WTC11 (cell line): Measurements from ENCODE around the gene OR5W2. TPM values are rescaled to one million over a fixed set of nuclear protein-coding genes. Genes with fewer than 3 reads are reported as not detected.
A peak's percentile ranks its signal among the peaks of the same experiment; 100 is the strongest.

Experiments used
- ATAC-seq: fragments of 200-7000 bp; cut with Tn5 transposase; 2 replicates; pipeline ENCODE4 v1.10.0; 2021; ENCODE audit warnings: mild to moderate bottlenecking, moderate library complexity
- CTCF ChIA-PET: fragments of 300-600 bp; sonication (Branson Sonifier 250); formaldehyde crosslinking; loops from one replicate; lab custom pipeline; 2021; ENCODE audit warnings: antibody characterized with exemption; lab: Charles Lee
- POLR2A ChIA-PET: fragments of 350-600 bp; sonication (Branson Sonifier 250); formaldehyde crosslinking; loops from one replicate; lab custom pipeline; 2021; ENCODE audit warnings: antibody characterized with exemption; lab: Charles Lee
- DNase-seq: peaks from one replicate; pipeline ENCODE4 v3.0.0; 2021; ENCODE audit warnings: low spot score
- H3K27ac Mint-ChIP-seq: 2 replicates; pipeline ENCODE4 v1.8.0; 2021; ENCODE audit warnings: mixed read lengths
- H3K27me3 Mint-ChIP-seq: 2 replicates; pipeline ENCODE4 v1.8.0; 2021; ENCODE audit warnings: low read depth, mild to moderate bottlenecking, moderate library complexity, mixed read lengths
- H3K36me3 Mint-ChIP-seq: 2 replicates; pipeline ENCODE4 v1.8.0; 2021; ENCODE audit warnings: mixed read lengths
- H3K4me1 Mint-ChIP-seq: 2 replicates; pipeline ENCODE4 v1.8.0; 2022; ENCODE audit warnings: mixed read lengths
- H3K4me3 Mint-ChIP-seq: 2 replicates; pipeline ENCODE4 v1.8.0; 2021; ENCODE audit warnings: mild to moderate bottlenecking, moderate library complexity, mixed read lengths
- H3K9me3 Mint-ChIP-seq: 2 replicates; pipeline ENCODE4 v1.8.0; 2021; ENCODE audit warnings: mixed read lengths
- ATF2 ChIP-seq: sonication (generic); formaldehyde crosslinking; IDR thresholded peaks from 2 replicates; pipeline ENCODE4 v1.8.1; 2022; ENCODE audit warnings: low read depth, missing genetic modification reagents, borderline replicate concordance
- CBFB ChIP-seq: sonication (generic); formaldehyde crosslinking; IDR thresholded peaks from 2 replicates; pipeline ENCODE4 v1.8.1; 2022; ENCODE audit warnings: mild to moderate bottlenecking, low read depth, missing genetic modification reagents
- CREB1 ChIP-seq: sonication (generic); formaldehyde crosslinking; IDR thresholded peaks from 2 replicates; pipeline ENCODE4 v1.8.0; 2023; ENCODE audit warnings: mild to moderate bottlenecking, missing genetic modification reagents
- CTCF ChIP-seq: fragments of 200-600 bp; IDR thresholded peaks from 2 replicates; pipeline ENCODE4 v1.8.0; 2022; ENCODE audit warnings: antibody characterized with exemption
- E2F1 ChIP-seq: sonication (generic); formaldehyde crosslinking; IDR thresholded peaks from 2 replicates; pipeline ENCODE4 v1.8.0; 2022; ENCODE audit warnings: mild to moderate bottlenecking, missing genetic modification reagents
- E2F4 ChIP-seq: sonication (generic); formaldehyde crosslinking; IDR thresholded peaks from 2 replicates; pipeline ENCODE4 v1.8.1; 2022; ENCODE audit warnings: low read depth, mild to moderate bottlenecking, moderate library complexity, missing genetic modification reagents, borderline replicate concordance
- ELF4 ChIP-seq: sonication (generic); formaldehyde crosslinking; IDR thresholded peaks from 2 replicates; pipeline ENCODE4 v1.8.1; 2022; ENCODE audit warnings: low read depth, mild to moderate bottlenecking, moderate library complexity, missing genetic modification reagents
- ERG ChIP-seq: fragments of 250-450 bp; sonication (Bioruptor Pico); IDR thresholded peaks from 2 replicates; pipeline ENCODE4 v1.8.0; 2021; ENCODE audit warnings: mild to moderate bottlenecking
- ETV6 ChIP-seq: sonication (generic); formaldehyde crosslinking; IDR thresholded peaks from 2 replicates; pipeline ENCODE4 v1.8.1; 2022; ENCODE audit warnings: mild to moderate bottlenecking, missing genetic modification reagents
- FOXJ3 ChIP-seq: sonication (generic); formaldehyde crosslinking; IDR thresholded peaks from 2 replicates; pipeline ENCODE4 v1.9.0; 2021; ENCODE audit warnings: missing genetic modification reagents, mild to moderate bottlenecking, borderline replicate concordance
- GTF2I ChIP-seq: fragments of 250-450 bp; sonication (Bioruptor Pico); conservative IDR thresholded peaks from 2 replicates; pipeline ENCODE4 v1.4.0; 2021; ENCODE audit warnings: mild to moderate bottlenecking
- MAX ChIP-seq: sonication (generic); formaldehyde crosslinking; IDR thresholded peaks from 2 replicates; pipeline ENCODE4 v1.8.0; 2022; ENCODE audit warnings: mild to moderate bottlenecking, missing genetic modification reagents
- NFATC4 ChIP-seq: fragments of 250-450 bp; sonication (Bioruptor Pico); IDR thresholded peaks from 2 replicates; pipeline ENCODE4 v1.9.0; 2021; ENCODE audit warnings: mild to moderate bottlenecking
- NR1H2 ChIP-seq: sonication (generic); formaldehyde crosslinking; IDR thresholded peaks from 2 replicates; pipeline ENCODE4 v1.9.0; 2021; ENCODE audit warnings: mild to moderate bottlenecking, moderate library complexity, missing genetic modification reagents
- PREB ChIP-seq: sonication (generic); formaldehyde crosslinking; IDR thresholded peaks from 2 replicates; pipeline ENCODE4 v1.8.1; 2022; ENCODE audit warnings: mild to moderate bottlenecking, missing genetic modification reagents, moderate library complexity, borderline replicate concordance
- SOX15 ChIP-seq: fragments of 250-450 bp; sonication (Bioruptor Pico); IDR thresholded peaks from 2 replicates; pipeline ENCODE4 v1.9.0; 2021; ENCODE audit warnings: mild to moderate bottlenecking
- ZNF532 ChIP-seq: fragments of 250-450 bp; sonication (Bioruptor Pico); IDR thresholded peaks from 2 replicates; pipeline ENCODE4 v1.9.0; 2021; ENCODE audit warnings: mild to moderate bottlenecking, borderline replicate concordance
- total RNA-seq: library from RNA; stranded (reverse); gene quantifications from 3 replicates; pipeline ENCODE4 v1.2.3, GENCODE V29; 2021

Gene OR5W2
- total RNA-seq, 1 experiment from 2014 or later, result not detected

- H3K27ac Mint-ChIP-seq, result no peak overlapping the region
- ChIA-PET POLR2A (interaction anchor here (0.9 kb wide), 1 partner anchor 20 kb away, joined by 3 read pairs; no protein-coding TSS in a partner anchor), CTCF (no interaction called here)
- H3K4me1 Mint-ChIP-seq, result peaks cover 9% of the 10 kb centered on the region
- TF ChIP-seq CREB1 (CRISPR knock-in tag), result no peak
- TF ChIP-seq CTCF, result peak; percentile 43
- no peak for TF ChIP-seq ATF2 (CRISPR knock-in tag)
- TF ChIP-seq, all 79 proteins: peak for 1
- no peak for DNase-seq
- Mint-ChIP-seq H3K36me3 (peaks cover 4% of the 10 kb centered on the region), H3K9me3 (peaks cover 7% of the 10 kb centered on the region), H3K27me3 (no peaks in the 10 kb centered on the region), H3K4me3 (no peak overlapping the region)
- no peak for ATAC-seq
Observed at GRCh38 chr11:55942785-55943392, 28.5 kb upstream of the OR5W2 start.

GRCh38 chr11:55936300-55936699 is 21.9 kb upstream of the OR5W2 start, which contains the start of gene OR5I1:
TSS of gene OR5I1 (minus strand) at chr11:55936400. CDS start at chr11:55936400, 0 bp downstream.
- Mint-ChIP-seq H3K27ac (no peak within 1 kb of the TSS), H3K36me3 (peaks cover 6% of the 10 kb centered on the region; the same call in 1 of the 2 replicates), H3K4me1 (no peaks in the 10 kb centered on the region), H3K27me3 (no peaks in the 10 kb centered on the region), H3K4me3 (no peak within 1 kb of the TSS), H3K9me3 (peaks cover 29% of the 10 kb centered on the region)
- TF ChIP-seq NR1H2 (CRISPR knock-in tag), result no peak
- no peak for TF ChIP-seq ELF4 (CRISPR knock-in tag)
- no peak for TF ChIP-seq E2F1 (CRISPR knock-in tag)
- TF ChIP-seq SOX15 (CRISPR knock-in tag), result no peak
- no peak for TF ChIP-seq GTF2I
- TF ChIP-seq MAX, result no peak
- DNase-seq, result no peak
- no peak for ATAC-seq
- CTCF ChIA-PET, result no interaction called here
- POLR2A ChIA-PET, result no interaction called here

GRCh38 chr11:55920537-55920936 is 6.2 kb upstream of the OR5W2 start:
- Mint-ChIP-seq H3K36me3 (peaks cover 46% of the 10 kb centered on the region), H3K4me3 (no peak overlapping the region), H3K4me1 (no peaks in the 10 kb centered on the region), H3K9me3 (peaks cover 74% of the 10 kb centered on the region), H3K27me3 (no peaks in the 10 kb centered on the region; the same call in 1 of the 2 replicates), H3K27ac (no peak overlapping the region)
- ChIA-PET POLR2A (no interaction called here), CTCF (no interaction called here)
- no peak for ATAC-seq
- TF ChIP-seq ETV6 (CRISPR knock-in tag) (no peak), E2F4 (CRISPR knock-in tag) (no peak), ERG (CRISPR knock-in tag) (no peak), PREB (CRISPR knock-in tag) (no peak), CBFB (CRISPR knock-in tag) (no peak), FOXJ3 (CRISPR knock-in tag) (no peak), ZNF532 (CRISPR knock-in tag) (no peak), NFATC4 (CRISPR knock-in tag) (no peak)
- no peak for DNase-seq
